Fibroblast of pulmonary artery (primary cell): ENCODE results near the gene CENPF.
A peak's percentile ranks its signal among the peaks of the same experiment; 100 is the strongest.
"Not testable (repeated sequence)": the region's sequence is repeated elsewhere in the genome, so short reads cannot be mapped to it uniquely, and the experiment has no call there.

Experiments used
- DNase-seq: peaks from one replicate; pipeline ENCODE4 v3.0.0-alpha.2; 2010; ENCODE audit warnings: low read depth
- H3K4me3 ChIP-seq: replicated peaks from 2 replicates; pipeline ENCODE4 v1.5.1; 2011; ENCODE audit warnings: low read depth, mild to moderate bottlenecking, control low read depth, low read length, moderate library complexity
- TF ChIP-seq, protein P1 (sequence below): IDR thresholded peaks from 2 replicates; pipeline ENCODE4 v1.5.1; 2011; ENCODE audit warnings: mild to moderate bottlenecking, control low read depth, low read length, inconsistent platforms; ENCODE audit errors: missing control alignments

CENPF gene

DNA sequence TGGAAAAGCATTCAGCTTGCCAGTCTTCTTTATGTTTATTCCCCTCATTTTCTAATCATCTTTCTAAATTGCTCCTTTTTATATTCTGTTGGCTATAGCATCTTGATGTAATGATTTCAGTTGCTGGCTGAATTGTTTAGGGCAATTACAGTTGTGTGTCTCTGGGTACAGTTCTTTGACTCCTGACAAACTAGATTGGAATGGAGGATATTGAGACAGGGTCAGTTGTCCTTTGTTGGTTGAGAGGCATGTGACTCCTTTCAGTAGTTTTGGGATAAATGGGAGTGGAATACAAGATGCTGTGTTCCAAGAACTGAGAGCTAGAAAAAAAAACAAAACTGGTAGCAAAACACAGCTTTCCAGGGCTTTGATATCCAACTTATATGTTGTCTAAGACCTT lies 1.5 kb downstream of the CENPF start:
- peak overlapping the region; percentile 82 for H3K4me3 ChIP-seq
- TF ChIP-seq, protein P1, sequence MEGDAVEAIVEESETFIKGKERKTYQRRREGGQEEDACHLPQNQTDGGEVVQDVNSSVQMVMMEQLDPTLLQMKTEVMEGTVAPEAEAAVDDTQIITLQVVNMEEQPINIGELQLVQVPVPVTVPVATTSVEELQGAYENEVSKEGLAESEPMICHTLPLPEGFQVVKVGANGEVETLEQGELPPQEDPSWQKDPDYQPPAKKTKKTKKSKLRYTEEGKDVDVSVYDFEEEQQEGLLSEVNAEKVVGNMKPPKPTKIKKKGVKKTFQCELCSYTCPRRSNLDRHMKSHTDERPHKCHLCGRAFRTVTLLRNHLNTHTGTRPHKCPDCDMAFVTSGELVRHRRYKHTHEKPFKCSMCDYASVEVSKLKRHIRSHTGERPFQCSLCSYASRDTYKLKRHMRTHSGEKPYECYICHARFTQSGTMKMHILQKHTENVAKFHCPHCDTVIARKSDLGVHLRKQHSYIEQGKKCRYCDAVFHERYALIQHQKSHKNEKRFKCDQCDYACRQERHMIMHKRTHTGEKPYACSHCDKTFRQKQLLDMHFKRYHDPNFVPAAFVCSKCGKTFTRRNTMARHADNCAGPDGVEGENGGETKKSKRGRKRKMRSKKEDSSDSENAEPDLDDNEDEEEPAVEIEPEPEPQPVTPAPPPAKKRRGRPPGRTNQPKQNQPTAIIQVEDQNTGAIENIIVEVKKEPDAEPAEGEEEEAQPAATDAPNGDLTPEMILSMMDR = no peak
- peak; percentile 32 for DNase-seq

DNA sequence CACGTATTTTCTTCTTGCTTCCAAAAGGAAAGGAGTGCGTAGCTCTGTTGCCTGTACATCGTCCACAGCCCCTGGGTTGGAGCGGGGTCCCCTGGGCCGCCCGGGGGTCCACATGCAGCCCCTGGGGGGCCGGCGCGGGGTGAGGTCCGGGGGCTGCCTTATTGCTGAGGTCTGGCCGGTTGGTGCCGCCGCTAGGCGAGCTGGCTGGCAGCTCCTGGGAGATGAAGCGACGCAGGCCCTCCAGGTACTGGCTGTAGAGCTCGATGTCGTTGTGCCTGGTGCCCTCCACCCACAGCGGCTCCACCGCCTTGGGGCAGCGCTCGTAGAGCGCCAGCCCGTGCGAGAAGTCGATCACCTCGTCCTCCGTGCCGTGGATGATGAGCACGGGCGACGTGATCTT lies 2.5 kb downstream of the CENPF start:
- H3K4me3 ChIP-seq, DNase-seq: not testable (repeated sequence)

DNA sequence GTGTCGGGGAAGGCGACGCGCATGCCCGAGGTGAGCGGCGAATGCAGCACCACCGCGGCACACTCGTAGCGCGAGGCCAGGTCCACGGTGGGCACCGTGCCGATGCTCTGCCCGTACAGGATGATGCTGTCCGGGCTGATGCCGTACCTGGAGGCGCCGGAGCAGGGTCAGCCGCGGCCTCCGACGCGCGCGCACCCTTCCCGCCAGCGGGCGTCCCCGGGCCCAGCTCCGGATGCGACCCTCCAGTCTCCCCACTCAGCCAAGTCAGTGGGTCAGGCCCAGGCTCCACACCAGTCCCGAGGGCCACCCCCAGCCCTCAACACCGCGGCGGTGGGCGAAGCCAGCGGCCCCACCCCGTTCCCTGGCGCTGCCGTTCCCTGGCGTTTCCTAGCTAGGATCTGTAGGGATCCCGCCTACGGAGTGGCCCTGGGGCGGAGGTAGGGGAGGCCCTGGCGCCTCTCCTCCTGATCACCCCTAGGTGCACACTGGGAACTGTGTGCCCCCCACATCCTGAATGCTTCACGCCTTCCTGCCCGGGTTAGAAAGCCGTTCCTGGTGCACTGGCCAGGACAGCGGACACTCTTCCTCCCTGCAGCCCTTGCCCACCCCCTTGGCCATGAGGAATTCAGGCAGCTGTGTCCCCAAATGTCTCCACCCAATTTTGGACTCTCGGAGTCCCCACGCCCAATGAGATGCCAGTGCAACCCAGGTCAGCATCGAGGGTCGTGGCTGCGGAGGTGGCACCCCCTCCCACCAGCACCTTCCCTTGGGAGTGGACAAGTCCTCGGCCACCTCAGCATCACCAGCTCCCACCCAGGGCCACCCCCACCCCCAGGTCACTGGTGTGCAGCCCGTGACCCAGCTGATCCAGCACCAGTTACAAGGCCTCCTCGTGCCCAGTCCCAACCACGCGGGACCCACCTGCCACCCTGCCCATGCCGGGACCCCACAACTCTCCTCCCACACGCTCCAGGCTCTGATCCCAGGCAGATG lies 3.2 kb downstream of the CENPF start:
- DNase-seq, H3K4me3 ChIP-seq: not testable (repeated sequence)

DNA sequence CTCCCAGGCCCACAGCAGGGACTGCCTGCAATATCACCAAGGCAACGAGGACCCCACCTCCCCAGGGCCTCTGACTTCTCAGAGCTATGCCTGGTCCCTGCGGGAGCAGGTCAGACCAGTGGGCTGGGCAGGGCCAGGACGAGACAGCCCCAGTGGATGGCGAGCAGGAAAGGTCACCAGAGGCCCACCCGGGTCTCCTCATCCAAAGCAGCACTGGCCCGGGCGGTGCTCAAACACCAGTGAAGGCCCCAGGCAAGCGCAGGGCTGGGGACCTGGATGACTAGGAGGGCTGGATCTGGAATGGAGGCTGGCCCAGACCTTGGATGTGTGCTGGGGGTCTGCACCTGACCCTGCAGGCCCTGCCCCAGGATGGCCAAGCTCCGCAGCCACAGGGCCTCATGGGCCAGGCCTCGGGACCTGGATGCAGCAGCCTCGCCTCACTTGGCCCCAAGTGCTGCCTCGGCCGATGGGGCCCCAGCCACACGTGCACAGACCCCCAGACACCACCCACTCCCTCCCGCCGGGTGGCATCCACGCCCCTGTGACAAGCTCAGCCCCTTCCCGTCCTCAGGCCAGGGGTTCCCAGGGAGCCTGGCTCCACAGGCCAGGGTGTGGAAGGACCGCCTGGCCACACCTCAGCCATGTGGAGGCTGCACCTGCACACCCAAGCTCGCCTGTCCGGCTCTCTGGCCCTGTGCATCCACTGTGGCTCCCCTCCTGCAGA lies 4.7 kb downstream of the CENPF start:
- not testable (repeated sequence) for H3K4me3 ChIP-seq, DNase-seq

DNA sequence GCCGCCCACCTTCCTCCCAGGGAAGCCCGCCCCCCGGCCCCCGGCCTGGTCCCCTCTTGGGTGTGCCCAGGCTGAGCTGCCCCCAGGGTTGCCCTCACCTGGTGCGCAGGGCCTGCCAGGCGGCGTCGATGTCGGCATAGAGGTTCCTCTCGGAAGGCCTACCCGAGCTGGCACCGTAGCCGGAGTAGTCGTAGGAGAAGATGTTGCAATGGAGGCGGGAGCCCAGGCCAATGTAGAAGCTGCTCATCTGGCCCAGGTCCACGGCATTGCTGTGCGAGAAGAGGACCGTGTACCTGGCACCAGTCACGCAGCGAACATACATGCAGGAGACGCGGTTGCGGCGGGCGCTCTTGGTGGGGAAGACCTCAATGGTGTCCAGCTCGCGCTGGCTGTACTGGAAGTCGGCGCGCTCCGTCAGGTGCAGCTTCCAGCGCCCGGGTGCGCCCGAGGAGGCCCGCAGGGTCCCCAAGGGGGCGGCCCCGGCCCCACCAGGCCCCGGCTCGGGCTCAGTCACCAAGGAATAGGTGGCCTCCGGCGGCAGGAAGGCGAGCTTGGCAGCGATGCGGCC lies 5.3 kb downstream of the CENPF start:
- H3K4me3 ChIP-seq, DNase-seq: not testable (repeated sequence)

DNA sequence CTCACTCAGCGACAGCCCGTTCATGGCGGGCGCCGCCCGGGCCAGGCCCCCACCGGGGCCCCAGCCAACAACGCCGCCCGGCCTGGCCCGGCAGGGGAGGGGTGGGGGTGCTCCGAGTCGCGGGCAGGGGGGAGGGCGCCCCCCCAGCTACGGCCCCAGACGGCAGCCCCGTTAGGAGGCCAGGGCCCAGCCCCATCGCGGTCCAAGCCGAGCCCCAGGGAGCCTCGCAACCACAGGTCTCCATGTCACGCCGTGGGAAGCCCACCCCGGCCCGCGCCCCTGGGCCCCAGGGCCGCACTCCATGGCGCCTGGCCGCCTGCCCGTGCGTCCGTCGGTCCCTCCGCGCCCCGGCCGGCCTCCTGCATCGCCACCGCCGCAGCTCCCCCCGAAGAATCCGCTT lies 5.8 kb downstream of the CENPF start:
- not testable (repeated sequence) for DNase-seq, H3K4me3 ChIP-seq

DNA sequence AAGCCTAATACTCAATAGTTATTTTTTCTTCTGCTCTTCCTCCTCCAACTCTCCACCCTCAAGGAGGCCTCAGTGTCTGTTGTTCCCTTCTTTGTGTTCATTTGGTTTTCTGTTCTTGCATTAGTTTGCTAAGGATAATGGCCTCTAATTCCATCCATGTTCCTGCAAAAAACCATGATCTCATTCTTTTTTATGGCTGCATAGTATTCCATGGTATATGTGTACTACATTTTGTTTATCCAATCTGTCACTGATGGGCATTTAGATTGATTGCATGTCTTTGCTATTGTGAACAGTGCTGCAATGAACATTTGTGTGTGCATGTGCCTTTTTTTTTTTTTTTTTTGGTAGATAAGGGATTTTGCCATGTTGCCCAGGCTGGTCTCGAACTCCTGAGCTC lies 6.7 kb downstream of the CENPF start:
- TF ChIP-seq, protein P1 = no peak
- DNase-seq = no peak
- no peak overlapping the region for H3K4me3 ChIP-seq

DNA sequence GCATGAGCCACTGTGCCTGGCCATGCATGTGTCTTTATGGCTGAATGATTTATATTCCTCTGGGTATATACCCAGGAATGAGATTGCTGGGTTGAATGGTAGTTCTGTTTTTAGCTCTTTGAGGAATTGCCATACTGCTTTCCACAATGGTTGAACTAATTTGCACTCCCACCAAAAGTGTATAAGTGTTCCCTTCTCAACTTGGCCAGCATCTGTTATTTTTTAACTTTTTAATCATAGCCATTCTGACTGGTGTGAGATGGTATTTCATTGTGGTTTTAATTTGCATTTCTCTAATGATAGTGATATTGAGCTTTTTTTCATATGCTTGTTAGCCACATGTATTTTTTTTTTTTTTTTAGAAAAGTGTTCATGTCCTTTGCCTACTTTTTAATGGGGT lies 7.1 kb downstream of the CENPF start:
- not testable (repeated sequence) for H3K4me3 ChIP-seq, DNase-seq

DNA sequence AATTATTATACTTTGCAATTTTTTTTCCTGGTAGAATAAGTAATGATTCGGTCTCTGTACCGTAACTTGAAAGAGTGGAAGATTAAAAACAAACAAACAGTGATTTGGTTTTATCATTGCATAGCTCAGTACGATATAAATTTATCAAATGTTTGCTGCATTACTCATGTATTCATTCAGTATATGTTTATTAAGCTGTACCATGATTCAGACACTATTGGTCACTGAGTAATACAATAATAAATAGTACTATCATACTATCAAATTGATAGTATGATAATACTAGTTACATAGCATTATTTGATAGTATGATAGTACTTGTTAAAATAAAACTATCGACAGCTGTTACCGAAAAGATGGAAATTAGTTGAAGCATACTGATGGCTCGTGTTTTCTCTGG lies 12.1 kb downstream of the CENPF start:
- peak; percentile 15 for DNase-seq
- H3K4me3 ChIP-seq = no peak overlapping the region
- TF ChIP-seq, protein P1 = no peak

DNA sequence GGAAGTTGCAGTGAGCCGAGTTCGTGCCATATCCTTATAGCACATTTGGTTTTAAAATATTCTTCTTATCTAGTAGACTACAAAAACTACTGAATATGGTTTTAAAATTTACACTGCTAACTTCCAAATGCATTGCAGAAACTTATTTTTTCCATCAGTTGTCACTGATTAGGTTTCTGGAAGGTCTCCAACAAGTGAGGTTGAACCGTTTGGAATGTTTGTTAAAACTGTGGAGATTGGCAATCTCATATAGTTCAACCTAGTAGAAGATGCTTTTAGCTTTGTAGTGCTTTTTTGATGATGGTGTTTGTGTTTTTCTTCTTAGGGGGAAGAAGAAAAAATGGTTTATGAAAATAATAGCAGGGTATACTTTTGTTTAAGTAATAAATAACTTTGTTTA lies 12.9 kb downstream of the CENPF start:
- no peak overlapping the region for H3K4me3 ChIP-seq
- peak; percentile 72 for DNase-seq
- TF ChIP-seq, protein P1 = no peak
